Naive thymus-derived CD4-positive, alpha-beta T cell (primary cell): Measurements from ENCODE around the gene PTTG2. TPM values are rescaled to one million over a fixed set of nuclear protein-coding genes. Genes with fewer than 3 reads are reported as not detected.

Experiments used
- ATAC-seq: fragments of 150-1000 bp; cut with Tn5 transposase; 2 replicates; pipeline ENCODE4 v1.10.0; 2021; ENCODE audit warnings: mild to moderate bottlenecking, moderate library complexity
- CTCF ChIA-PET: fragments of 350-600 bp; sonication (Branson Sonifier 250); formaldehyde crosslinking; loops from one replicate; lab custom pipeline; 2021; ENCODE audit warnings: antibody characterized with exemption; lab: Charles Lee
- POLR2A ChIA-PET: fragments of 350-600 bp; sonication (Branson Sonifier 250); formaldehyde crosslinking; loops from one replicate; lab custom pipeline; 2021; ENCODE audit warnings: antibody characterized with exemption, inconsistent platforms; lab: Charles Lee
- DNase-seq, 9 donors: peaks; one replicate each; pipeline versions ENCODE4 v3.0.0 to v3.0.0-alpha.2; 2020 to 2022; ENCODE audit warnings: mixed read lengths in 1 of 9
- H3K27ac ChIP-seq: one replicate; pipeline ENCODE4 v1.7.0; 2013; ENCODE audit warnings: mild to moderate bottlenecking, low read depth, low read length, moderate library complexity
- H3K27me3 ChIP-seq, 2 donors: one replicate each; pipeline ENCODE4 v1.7.0; 2013; ENCODE audit warnings: low read length in 2 of 2, mild to moderate bottlenecking in 2 of 2, moderate library complexity in 2 of 2; ENCODE audit not compliant: control insufficient read depth in 2 of 2, insufficient read depth in 2 of 2
- H3K36me3 ChIP-seq, 3 experiments: 1 replicate in 2 of 3; 2 replicates in 1 of 3; pipeline ENCODE4 v1.7.0; 2013; ENCODE audit warnings: low read length in 3 of 3, mild to moderate bottlenecking in 3 of 3, moderate library complexity in 1 of 3; ENCODE audit not compliant: insufficient read depth in 3 of 3, control insufficient read depth in 2 of 3
- H3K4me1 ChIP-seq, 2 donors: one replicate each; pipeline ENCODE4 v1.7.0; 2013; ENCODE audit warnings: low read length in 2 of 2, mild to moderate bottlenecking in 2 of 2, moderate library complexity in 1 of 2; ENCODE audit not compliant: control insufficient read depth in 2 of 2, insufficient read depth in 2 of 2
- H3K4me3 ChIP-seq: 2 replicates; pipeline ENCODE4 v1.7.0; 2013; ENCODE audit warnings: mild to moderate bottlenecking, low read length
- H3K9me3 ChIP-seq, 3 experiments: 1 replicate in 2 of 3; 2 replicates in 1 of 3; pipeline ENCODE4 v1.7.0; 2013; ENCODE audit warnings: low read length in 3 of 3; ENCODE audit not compliant: control insufficient read depth in 2 of 3
- H3K27ac Mint-ChIP-seq, 9 donors: one replicate each; pipeline ENCODE4 v1.8.0; 2020 to 2022; ENCODE audit warnings: mixed read lengths in 9 of 9, mild to moderate bottlenecking in 8 of 9, moderate library complexity in 5 of 9, inconsistent platforms in 2 of 9
- H3K27me3 Mint-ChIP-seq, 5 donors: one replicate each; pipeline ENCODE4 v1.8.0; 2021 to 2022; ENCODE audit warnings: mixed read lengths in 5 of 5, mild to moderate bottlenecking in 1 of 5
- H3K36me3 Mint-ChIP-seq, 5 donors: one replicate each; pipeline ENCODE4 v1.8.0; 2020 to 2022; ENCODE audit warnings: mixed read lengths in 5 of 5, mild to moderate bottlenecking in 3 of 5, inconsistent platforms in 1 of 5
- H3K4me1 Mint-ChIP-seq, 7 donors: one replicate each; pipeline ENCODE4 v1.8.0; 2020 to 2022; ENCODE audit warnings: mixed read lengths in 7 of 7, mild to moderate bottlenecking in 3 of 7, inconsistent platforms in 1 of 7
- H3K4me3 Mint-ChIP-seq, 10 donors: one replicate each; pipeline ENCODE4 v1.8.0; 2020 to 2022; ENCODE audit warnings: mild to moderate bottlenecking in 10 of 10, mixed read lengths in 10 of 10, moderate library complexity in 6 of 10, inconsistent platforms in 2 of 10
- H3K9me3 Mint-ChIP-seq, 11 donors: one replicate each; pipeline ENCODE4 v1.8.0; 2020 to 2022; ENCODE audit warnings: mixed read lengths in 11 of 11, mild to moderate bottlenecking in 4 of 11, inconsistent platforms in 1 of 11, moderate library complexity in 1 of 11
- intact Hi-C, 2 donors: fragments of 100-400 bp; cut with micrococcal nuclease; formaldehyde crosslinking; loops; one replicate each; pipeline ENCODE4 v1.15.1; 2023
- polyA plus RNA-seq, 2 donors: library from polyadenylated mRNA; unstranded; fragments of 300-500 nt; fragmentation: Illumina TruSeq; gene quantifications; one replicate each; pipeline ENCODE4 v1.2.3, GENCODE V29; 2021
- total RNA-seq, 6 experiments: library from RNA in 5 of 6; stranded (reverse) in 5 of 6; gene quantifications; 1 replicate in 5 of 6; 2 replicates in 1 of 6; pipeline ENCODE4 v1.2.3 and lab custom pipeline; 2021 to 2026

Gene PTTG2
- total and polyA plus RNA-seq, 7 experiments from 2014 or later: 0.56 to 2.5 (median 1.6) TPM

GRCh38 chr4:37924946-37925345 is 35.3 kb upstream of the PTTG2 start:
- DNase-seq (no peak), ATAC-seq (no peak)
- Histone ChIP-seq H3K36me3 (peaks cover 0 to 11% (median 0%) of the 10 kb centered on the region in 3 experiments), H3K27me3 (no peaks in the 10 kb centered on the region), H3K27ac (no peak overlapping the region), H3K9me3 (no peaks in the 10 kb centered on the region), H3K4me3 (no peak overlapping the region), H3K4me1 (peaks cover 9 to 11% of the 10 kb centered on the region in 2 donors)
- Mint-ChIP-seq H3K27ac (no peak overlapping the region), H3K27me3 (no peaks in the 10 kb centered on the region), H3K4me3 (no peak overlapping the region), H3K9me3 (peaks cover 0 to 7% (median 0%) of the 10 kb centered on the region in 11 donors), H3K4me1 (peaks cover 24 to 62% (median 57%) of the 10 kb centered on the region in 7 donors), H3K36me3 (peaks cover 5 to 51% (median 31%) of the 10 kb centered on the region in 5 donors)
- CTCF ChIA-PET: no interaction called here
- POLR2A ChIA-PET: no interaction called here
- intact Hi-C loops: loop anchor here in 1 of 2 donors (5.0 kb wide), 1 partner anchor 33 kb away; the partner anchor contains the start of gene TBC1D1

GRCh38 chr4:37927434-37927833 is 32.8 kb upstream of the PTTG2 start:
- intact Hi-C loops: loop anchor here in 1 of 2 donors (5.0 kb wide), 1 partner anchor 35 kb away; the partner anchor contains the start of gene TBC1D1
- ChIA-PET POLR2A (no interaction called here), CTCF (interaction anchor here (0.6 kb wide), 1 partner anchor 41 kb away, joined by 4 read pairs; no protein-coding TSS in a partner anchor)
- Mint-ChIP-seq H3K4me3 (no peak overlapping the region), H3K9me3 (peaks cover 0 to 6% (median 0%) of the 10 kb centered on the region in 11 donors), H3K36me3 (peaks cover 0 to 46% (median 20%) of the 10 kb centered on the region in 5 donors), H3K4me1 (peaks cover 14 to 49% (median 41%) of the 10 kb centered on the region in 7 donors), H3K27me3 (no peaks in the 10 kb centered on the region), H3K27ac (no peak overlapping the region)
- Histone ChIP-seq H3K4me1 (peaks cover 9 to 11% of the 10 kb centered on the region in 2 donors), H3K4me3 (no peak overlapping the region), H3K36me3 (peaks cover 0 to 6% (median 0%) of the 10 kb centered on the region in 3 experiments), H3K27me3 (no peaks in the 10 kb centered on the region), H3K27ac (no peak overlapping the region), H3K9me3 (no peaks in the 10 kb centered on the region)
- ATAC-seq (no peak), DNase-seq (no peak)

- POLR2A ChIA-PET: no interaction called here
- Histone ChIP-seq H3K9me3 (no peaks in the 10 kb centered on the region), H3K27me3 (no peaks in the 10 kb centered on the region), H3K27ac (no peak overlapping the region), H3K36me3 (peaks cover 0 to 6% (median 0%) of the 10 kb centered on the region in 3 experiments), H3K4me1 (peaks cover 9 to 11% of the 10 kb centered on the region in 2 donors), H3K4me3 (no peak overlapping the region)
- ATAC-seq (peak; percentile 34), DNase-seq (peak in 1 of 9 donors; percentile 15)
- Mint-ChIP-seq H3K27ac (peak overlapping the region in 2 of 9 donors; percentile 4 to 67), H3K9me3 (peaks cover 0 to 4% (median 2%) of the 10 kb centered on the region in 11 donors), H3K36me3 (peaks cover 3 to 44% (median 24%) of the 10 kb centered on the region in 5 donors), H3K4me3 (peak overlapping the region in 2 of 10 donors; percentile 16 to 57), H3K27me3 (no peaks in the 10 kb centered on the region), H3K4me1 (peaks cover 14 to 50% (median 39%) of the 10 kb centered on the region in 7 donors)
- CTCF ChIA-PET: no interaction called here
- intact Hi-C loops: loop anchor here (2.0 to 5.0 kb wide), 2 partner anchors 36 kb away; partner anchors contain the start of gene TBC1D1 (in 1 of the 2)
Measured at GRCh38 chr4:37928426-37929416, 31.5 kb upstream of the PTTG2 start.

- Mint-ChIP-seq H3K27me3 (no peaks in the 10 kb centered on the region), H3K4me3 (no peak overlapping the region), H3K9me3 (peaks cover 1 to 21% (median 8%) of the 10 kb centered on the region in 11 donors), H3K4me1 (peaks cover 3 to 21% (median 15%) of the 10 kb centered on the region in 7 donors), H3K27ac (no peak overlapping the region), H3K36me3 (peaks cover 13 to 48% (median 29%) of the 10 kb centered on the region in 5 donors)
- CTCF ChIA-PET: no interaction called here
- no peak overlapping the region for H3K27ac ChIP-seq
- intact Hi-C loops: no loop called here
- H3K36me3 ChIP-seq: peaks cover 0 to 17% (median 0%) of the 10 kb centered on the region in 3 experiments
- DNase-seq: no peak
- POLR2A ChIA-PET: no interaction called here
- ATAC-seq: no peak
- H3K4me1 ChIP-seq: peaks cover 0 to 3% of the 10 kb centered on the region in 2 donors
- H3K4me3 ChIP-seq: no peak overlapping the region
- no peaks in the 10 kb centered on the region for H3K9me3 ChIP-seq
- H3K27me3 ChIP-seq: no peaks in the 10 kb centered on the region
Measured at GRCh38 chr4:37934096-37934495, 26.1 kb upstream of the PTTG2 start.

- Mint-ChIP-seq H3K36me3 (peaks cover 13 to 46% (median 27%) of the 10 kb centered on the region in 5 donors), H3K27ac (no peak overlapping the region), H3K4me3 (no peak overlapping the region), H3K4me1 (peaks cover 3 to 16% (median 10%) of the 10 kb centered on the region in 7 donors), H3K27me3 (no peaks in the 10 kb centered on the region), H3K9me3 (peaks cover 1 to 23% (median 8%) of the 10 kb centered on the region in 11 donors)
- intact Hi-C loops: no loop called here
- ATAC-seq (no peak), DNase-seq (no peak)
- ChIA-PET POLR2A (no interaction called here), CTCF (no interaction called here)
- H3K27me3 ChIP-seq: no peaks in the 10 kb centered on the region
- no peaks in the 10 kb centered on the region for H3K4me1 ChIP-seq
- no peak overlapping the region for H3K27ac ChIP-seq
- H3K9me3 ChIP-seq: no peaks in the 10 kb centered on the region
- H3K4me3 ChIP-seq: no peak overlapping the region
- H3K36me3 ChIP-seq: peaks cover 0 to 17% (median 0%) of the 10 kb centered on the region in 3 experiments
Measured at GRCh38 chr4:37934609-37935008, 25.6 kb upstream of the PTTG2 start.

GRCh38 chr4:37935026-37935425 is 25.2 kb upstream of the PTTG2 start:
- peaks cover 13 to 42% (median 25%) of the 10 kb centered on the region in 5 donors for H3K36me3 Mint-ChIP-seq
- POLR2A ChIA-PET: no interaction called here

More at GRCh38 chr4:37935026-37935425, 25.2 kb upstream of the PTTG2 start:
- ATAC-seq: no peak
- Mint-ChIP-seq H3K27ac (no peak overlapping the region), H3K9me3 (peaks cover 1 to 23% (median 8%) of the 10 kb centered on the region in 11 donors), H3K27me3 (no peaks in the 10 kb centered on the region), H3K4me3 (no peak overlapping the region), H3K4me1 (peaks cover 2 to 12% (median 5%) of the 10 kb centered on the region in 7 donors)
- CTCF ChIA-PET: no interaction called here
- H3K27ac ChIP-seq: no peak overlapping the region
- no peak for DNase-seq
- no peaks in the 10 kb centered on the region for H3K27me3 ChIP-seq
- H3K9me3 ChIP-seq: no peaks in the 10 kb centered on the region
- H3K4me3 ChIP-seq: no peak overlapping the region
- peaks cover 0 to 17% (median 0%) of the 10 kb centered on the region in 3 experiments for H3K36me3 ChIP-seq
- H3K4me1 ChIP-seq: no peaks in the 10 kb centered on the region
- intact Hi-C loops: no loop called here
